DMS79 treated with DMSO at 0.1 percent for 48 hours (cell line): ENCODE results near the gene LRRC75A.
"Not testable (repeated sequence)": the region's sequence is repeated elsewhere in the genome, so short reads cannot be mapped to it uniquely, and the experiment has no call there.

Experiments
- DNase-seq: peaks from one replicate; lab custom pipeline; 2025; lab: John Stamatoyannopoulos, UW

LRRC75A gene

GRCh38 chr17:16450028-16450427, 42.0 kb downstream of the LRRC75A start:
- no peak for DNase-seq

GRCh38 chr17:16449121-16449570, 42.8 kb downstream of the LRRC75A start:
- DNase-seq, result no peak

- no peak for DNase-seq
Measured at GRCh38 chr17:16448490-16448889, 43.5 kb downstream of the LRRC75A start.

GRCh38 chr17:16447676-16448075, 44.3 kb downstream of the LRRC75A start:
- no peak for DNase-seq

GRCh38 chr17:16446338-16446983, 45.5 kb downstream of the LRRC75A start:
- DNase-seq, result no peak

- peak; percentile 11 for DNase-seq
Measured at GRCh38 chr17:16444258-16444886, 47.6 kb downstream of the LRRC75A start.

GRCh38 chr17:16443511-16444257, 48.3 kb downstream of the LRRC75A start:
- no peak for DNase-seq

- DNase-seq, result no peak
Measured at GRCh38 chr17:16442594-16443510, 49.1 kb downstream of the LRRC75A start.

- DNase-seq, result no peak
Measured at GRCh38 chr17:16442141-16442540, 49.9 kb downstream of the LRRC75A start.

- DNase-seq, result no peak
Measured at GRCh38 chr17:16440901-16441629, 50.9 kb downstream of the LRRC75A start.

GRCh38 chr17:16440354-16440753, 51.6 kb downstream of the LRRC75A start:
- not testable (repeated sequence) for DNase-seq

GRCh38 chr17:16439811-16440351, 52.1 kb downstream of the LRRC75A start:
- DNase-seq, result no peak

GRCh38 chr17:16439303-16439791, 52.6 kb downstream of the LRRC75A start:
- DNase-seq, result no peak

GRCh38 chr17:16438557-16439302, 53.3 kb downstream of the LRRC75A start:
- peak; percentile 93 for DNase-seq

GRCh38 chr17:16438173-16438556, 53.8 kb downstream of the LRRC75A start:
- DNase-seq, result no peak

GRCh38 chr17:16437083-16437482, 54.9 kb downstream of the LRRC75A start:
- no peak for DNase-seq

- DNase-seq, result no peak
Measured at GRCh38 chr17:16435925-16436886, 55.8 kb downstream of the LRRC75A start.

- DNase-seq, result no peak
Measured at GRCh38 chr17:16434662-16435061, 57.3 kb downstream of the LRRC75A start.

- DNase-seq, result no peak
Measured at GRCh38 chr17:16433514-16433913, 58.5 kb downstream of the LRRC75A start.
